ENCODE results near the gene SBF1.

- TF ChIP-seq EZH2 (IDR thresholded peaks at IDR 0.05; ENCODE audit: borderline replicate concordance, insufficient read depth, low read length, poor library complexity, severe bottlenecking) (no peak), CTCF (IDR thresholded peaks at IDR 0.05; ENCODE audit: poor library complexity, severe bottlenecking) (no peak), TAF1 (IDR thresholded peaks at IDR 0.05; ENCODE audit: low read depth) (no peak), POLR2AphosphoS5 (IDR thresholded peaks at IDR 0.05) (no peak), REST (IDR thresholded peaks at IDR 0.05; ENCODE audit: borderline replicate concordance) (no peak)
Observed at GRCh38 chr22:50500452-50500851, 25.6 kb upstream of the SBF1 start.
